Non-pigmented ciliary epithelial cell (primary cell): ENCODE results near the gene KIAA1217.
A peak's percentile ranks its signal among the peaks of the same experiment; 100 is the strongest.

Experiments used
- DNase-seq: peaks from one replicate; pipeline ENCODE4 v3.0.0-alpha.2; 2010; ENCODE audit warnings: low read depth

KIAA1217 gene

DNA sequence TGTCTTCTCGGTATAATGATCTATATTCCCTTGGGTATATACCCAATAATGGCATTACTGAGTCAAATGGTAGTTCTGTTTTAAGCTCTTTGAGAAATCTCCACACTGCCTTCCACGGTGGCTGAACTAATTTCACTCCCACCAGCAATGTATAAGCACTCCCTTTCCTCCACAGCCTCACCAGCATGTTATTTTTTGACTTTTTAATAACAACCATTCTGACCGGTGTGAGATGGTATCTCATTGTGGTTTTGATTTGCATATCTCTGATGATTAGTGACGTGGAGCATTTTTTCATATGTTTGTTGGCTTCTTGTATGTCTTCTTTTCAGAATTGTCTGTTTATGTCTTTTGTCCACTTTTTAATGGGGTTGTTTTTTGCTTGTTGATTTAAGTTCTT lies 33.6 kb downstream of the KIAA1217 start:
- no peak for DNase-seq

DNA sequence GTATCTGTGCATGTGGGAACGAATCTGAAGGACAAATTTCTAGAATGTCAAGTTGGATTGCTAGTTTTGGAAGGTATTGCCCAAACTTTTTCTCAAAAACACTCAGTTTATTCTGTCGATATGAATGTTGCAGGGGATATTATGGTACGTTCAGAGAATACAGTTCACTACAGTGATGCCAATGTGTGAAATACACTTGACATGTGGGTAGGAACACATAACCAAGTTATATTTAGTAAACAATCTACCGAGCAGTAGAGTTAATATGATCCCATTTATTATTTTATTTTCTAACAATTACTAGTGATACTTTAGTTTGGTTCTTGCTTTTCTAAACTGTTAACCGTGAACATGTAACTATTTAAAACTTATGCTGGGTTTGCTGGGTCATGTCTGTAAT lies 37.4 kb downstream of the KIAA1217 start:
- no peak for DNase-seq

DNA sequence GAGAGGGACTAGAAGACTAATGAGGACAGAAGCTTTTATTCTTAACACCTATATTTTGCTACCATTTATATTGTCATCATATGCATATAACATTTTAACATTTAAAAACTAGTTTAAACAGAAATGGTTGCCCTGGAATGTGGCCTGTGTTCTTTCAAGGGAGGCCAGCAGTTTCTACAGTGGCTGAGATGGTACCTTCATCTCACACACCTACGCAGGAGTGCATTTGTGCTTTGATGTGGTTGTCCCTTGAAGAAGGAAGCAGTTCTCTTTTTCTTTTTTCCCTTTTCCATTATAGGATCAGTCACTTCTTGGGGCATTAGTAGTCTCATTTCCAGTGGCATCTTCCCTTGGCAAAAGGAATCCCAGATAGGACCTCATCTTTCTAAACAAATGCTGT lies 38.9 kb downstream of the KIAA1217 start:
- no peak for DNase-seq

GRCh38 chr10:24249829-24250415 lies 41.0 kb downstream of the KIAA1217 start:
- no peak for DNase-seq

GRCh38 chr10:24251547-24251946 lies 42.6 kb downstream of the KIAA1217 start:
- no peak for DNase-seq

DNA sequence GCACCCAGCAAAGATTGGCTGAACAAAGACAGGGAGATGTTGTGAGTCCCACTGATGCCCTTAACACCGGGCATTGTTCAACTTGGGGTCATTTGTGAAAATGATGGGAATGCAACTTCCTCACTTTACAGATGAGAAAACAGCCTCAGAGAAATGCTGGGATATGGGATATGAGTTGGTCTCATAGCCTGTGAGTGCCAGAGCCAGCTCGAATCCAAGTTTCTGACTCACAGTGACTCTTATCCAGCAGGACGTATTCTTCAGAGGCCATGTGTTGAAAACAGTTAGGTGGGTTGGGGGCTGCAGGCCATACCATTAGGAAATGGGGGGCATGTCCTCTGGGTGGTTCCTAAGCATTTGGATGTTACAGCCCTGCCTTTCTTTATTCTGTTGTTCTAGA lies 45.2 kb downstream of the KIAA1217 start:
- no peak for DNase-seq

DNA sequence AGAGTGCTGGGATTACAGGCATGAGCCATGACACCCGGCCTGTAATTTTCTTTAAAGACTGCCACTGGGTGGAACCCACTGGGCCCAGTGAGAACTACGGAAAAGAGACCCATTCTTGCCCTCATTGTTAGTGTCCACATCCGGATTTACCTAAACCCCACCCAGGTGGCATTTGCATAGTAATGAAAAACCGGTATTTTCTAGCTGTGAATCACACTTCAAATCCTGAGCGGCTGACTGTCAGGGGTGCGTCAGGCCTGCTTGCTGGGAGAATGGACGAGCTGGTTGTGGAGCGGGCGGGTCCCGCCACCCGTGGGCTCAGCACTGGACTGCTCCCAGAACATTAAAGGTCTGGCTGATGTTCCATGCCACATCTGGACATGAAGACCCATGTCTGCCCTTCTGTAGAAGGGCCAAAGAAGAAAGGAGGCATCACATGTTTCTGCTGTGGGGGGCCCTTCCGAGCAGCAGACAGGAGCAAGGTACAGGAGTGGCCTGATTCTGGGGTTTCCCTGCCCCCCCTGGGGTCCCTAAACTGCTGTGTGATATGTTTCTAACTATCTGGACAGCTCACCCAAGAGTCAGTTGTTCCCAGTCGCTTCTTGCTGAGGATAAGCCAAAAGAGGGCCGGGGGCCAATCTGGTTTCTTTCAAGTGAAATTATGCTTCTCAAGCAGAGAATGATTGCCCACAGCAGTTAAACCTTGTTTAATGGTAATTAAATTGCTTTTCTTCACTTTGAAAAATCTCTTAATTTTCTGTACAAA lies 46.4 kb downstream of the KIAA1217 start:
- no peak for DNase-seq

- peak; percentile 15 for DNase-seq
These were observed 47.0 kb downstream of the KIAA1217 start for GRCh38 chr10:24255881-24256311.

GRCh38 chr10:24256619-24257107 lies 47.7 kb downstream of the KIAA1217 start:
- DNase-seq = no peak

GRCh38 chr10:24257588-24257987 lies 48.6 kb downstream of the KIAA1217 start:
- no peak for DNase-seq

GRCh38 chr10:24259365-24260130 lies 50.6 kb downstream of the KIAA1217 start:
- DNase-seq = no peak

DNA sequence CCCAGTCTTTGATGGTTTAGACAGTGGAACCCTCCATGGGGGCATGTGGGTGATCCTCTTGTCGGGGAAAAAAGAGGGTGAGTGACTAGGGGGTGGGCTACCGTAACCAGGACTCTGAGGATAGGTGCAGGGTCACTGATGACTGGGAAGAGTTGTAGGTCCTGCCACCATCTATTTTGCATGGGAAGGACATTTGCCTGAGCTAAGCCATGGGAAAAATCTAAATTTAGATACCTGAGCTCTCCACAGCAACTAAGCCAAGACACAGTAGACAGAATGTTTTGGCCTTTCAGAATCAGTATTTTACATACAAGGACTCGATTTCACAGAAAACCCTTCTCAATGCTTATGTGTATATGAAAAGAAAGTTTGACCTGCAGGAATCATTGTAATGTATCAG lies 52.7 kb downstream of the KIAA1217 start:
- no peak for DNase-seq

GRCh38 chr10:24262929-24263590 lies 54.1 kb downstream of the KIAA1217 start:
- DNase-seq = no peak

DNA sequence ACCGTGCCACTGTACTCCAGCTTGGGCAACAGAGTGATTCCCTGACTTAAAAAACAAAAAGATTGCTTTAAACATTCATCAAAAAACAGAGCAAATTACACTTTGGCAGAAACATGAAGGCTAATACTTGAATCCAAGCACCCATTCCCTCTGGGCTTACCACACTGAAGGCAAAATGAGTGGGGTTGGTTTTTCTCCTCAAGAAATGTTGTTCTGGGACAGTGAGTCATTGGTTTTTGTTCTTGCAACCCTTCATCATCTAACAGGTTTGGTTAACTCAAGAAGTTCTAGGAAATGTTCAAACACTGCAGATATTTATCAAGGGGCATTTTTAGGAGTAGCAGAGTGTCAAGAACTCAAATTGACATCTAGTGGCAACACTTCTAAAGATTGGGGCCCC lies 60.5 kb downstream of the KIAA1217 start:
- DNase-seq = no peak

DNA sequence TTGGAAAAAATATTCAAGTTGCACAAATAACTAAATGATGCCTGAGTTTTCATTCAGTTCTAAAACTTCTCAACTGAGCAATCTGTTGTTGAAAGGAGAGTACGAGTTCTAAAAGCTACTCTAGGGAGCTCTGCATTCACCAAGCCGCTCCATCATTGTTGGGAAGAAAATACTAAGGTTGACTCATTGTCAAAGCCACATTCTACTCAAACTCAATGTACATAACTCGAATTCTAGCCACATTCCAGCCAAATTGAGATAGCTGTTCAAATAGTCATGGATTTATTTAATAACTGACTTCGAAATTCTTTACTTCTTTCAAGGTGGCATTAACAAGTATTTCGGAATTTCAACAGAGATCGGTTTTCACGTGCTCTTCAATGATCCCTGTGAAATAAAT lies 63.4 kb downstream of the KIAA1217 start:
- DNase-seq = peak; percentile 37

DNA sequence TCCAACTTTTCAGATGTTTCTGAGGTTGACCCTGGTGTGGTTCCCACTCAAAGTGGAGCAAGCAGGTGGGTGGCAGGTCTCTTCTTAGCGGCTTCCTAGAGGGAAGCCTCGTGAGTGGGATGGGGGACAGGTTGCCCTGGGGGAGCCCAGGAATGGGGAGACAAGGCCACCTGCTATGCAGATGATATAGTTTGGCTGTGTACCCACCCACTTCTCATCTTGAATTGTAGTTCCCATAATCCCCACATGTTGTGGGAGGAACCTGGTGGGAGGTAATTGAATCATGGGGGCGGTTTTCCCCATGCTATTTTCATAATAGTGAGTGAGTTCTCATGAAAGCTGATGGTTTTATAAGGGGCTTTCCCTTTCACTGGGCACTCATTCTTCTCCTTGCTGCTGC lies 68.3 kb downstream of the KIAA1217 start:
- no peak for DNase-seq

DNA sequence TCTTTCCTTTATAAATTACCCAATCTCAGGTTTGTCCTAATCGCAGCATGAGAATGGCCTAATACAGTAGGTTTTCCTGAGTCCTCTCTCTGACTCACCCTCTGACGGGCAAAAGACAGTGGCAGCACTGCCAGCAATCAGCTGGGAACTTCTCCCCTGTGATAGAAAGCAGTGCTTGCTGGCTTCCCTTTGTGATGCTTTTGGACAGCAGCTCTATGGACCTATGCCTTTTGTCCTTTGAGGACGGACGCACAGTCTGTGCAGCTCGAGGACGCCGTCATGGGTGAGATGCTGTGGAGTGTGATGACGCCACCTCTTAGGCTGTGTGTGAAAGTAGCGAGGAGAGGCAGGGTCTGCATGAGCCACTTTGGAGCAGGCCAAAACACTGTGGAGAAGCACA lies 68.8 kb downstream of the KIAA1217 start:
- DNase-seq = no peak

DNA sequence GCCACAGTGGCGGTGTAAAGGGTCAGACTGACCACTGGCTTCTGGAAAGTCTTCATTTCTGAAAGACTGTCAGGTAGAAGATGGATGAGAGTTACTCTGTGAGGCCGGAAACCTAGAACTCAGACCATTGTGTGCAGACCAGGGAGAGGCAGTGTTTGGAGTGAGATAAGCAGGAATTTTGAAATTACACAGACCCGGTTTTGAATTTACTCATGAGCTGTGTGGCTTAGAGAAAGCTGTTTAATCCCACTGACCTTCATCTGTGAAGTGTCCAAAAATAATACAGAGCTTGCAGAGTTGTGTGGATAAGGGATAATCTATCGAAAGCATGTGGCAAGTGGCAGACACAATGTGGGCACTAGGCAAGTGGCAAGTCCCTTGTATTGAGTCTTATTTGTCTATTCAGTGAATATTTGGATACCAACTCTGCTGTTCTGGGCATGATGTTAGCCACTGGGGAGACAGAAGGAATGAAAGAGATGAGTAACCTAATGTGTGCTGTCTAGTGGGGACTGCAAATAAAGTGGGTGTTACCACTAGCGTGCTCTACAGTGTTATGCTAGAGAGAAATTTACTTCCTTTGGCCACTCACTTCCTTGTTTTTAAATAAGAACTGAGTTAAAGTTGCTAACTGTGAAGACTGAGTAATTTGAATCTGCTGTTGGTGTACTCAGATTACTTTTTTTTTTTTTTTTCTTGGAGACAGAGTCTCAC lies 69.4 kb downstream of the KIAA1217 start:
- DNase-seq = no peak

DNA sequence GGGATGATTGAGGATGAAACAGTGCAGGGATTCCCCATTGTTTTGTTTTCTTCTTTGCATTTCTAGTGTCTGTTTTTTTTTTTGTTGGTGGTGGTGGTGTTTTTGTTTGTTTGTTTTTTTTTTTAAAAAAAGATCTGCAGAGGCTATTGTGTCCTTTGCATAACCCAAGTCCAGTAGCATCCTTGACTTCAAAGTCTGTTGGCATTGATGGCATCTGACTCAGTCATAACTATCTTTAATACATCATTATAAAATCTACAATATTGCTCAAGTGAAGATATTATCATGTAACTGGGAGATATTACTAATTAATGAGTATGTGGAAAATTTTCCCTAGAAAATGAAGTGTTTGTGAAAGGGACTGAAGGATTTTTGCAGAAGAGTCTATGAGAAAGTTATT lies 70.2 kb downstream of the KIAA1217 start:
- no peak for DNase-seq

GRCh38 chr10:24287559-24288195 lies 78.7 kb downstream of the KIAA1217 start:
- DNase-seq = no peak

DNA sequence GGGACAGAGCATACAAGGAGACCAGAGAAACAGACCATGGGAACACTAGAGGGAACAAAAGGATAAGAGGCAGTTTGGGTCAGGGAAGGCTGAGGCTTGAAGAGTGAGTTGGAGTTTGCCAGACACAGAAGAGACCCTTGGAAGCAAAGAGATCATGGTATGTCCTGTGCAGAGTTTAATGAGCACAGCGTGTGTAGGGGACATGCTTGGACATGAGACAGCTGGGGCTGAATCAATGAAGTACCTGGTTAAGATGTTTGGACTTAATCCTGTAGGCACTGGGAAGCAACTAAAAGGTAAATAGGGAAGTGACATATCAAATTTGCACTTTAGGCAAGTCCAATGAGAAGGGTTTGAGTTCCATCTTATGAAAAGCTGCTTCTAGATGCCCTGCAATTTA lies 79.6 kb downstream of the KIAA1217 start:
- DNase-seq = no peak
